K562 (cell line): ENCODE results near the gene SLC24A3. TPM values are rescaled to one million over a fixed set of nuclear protein-coding genes. Genes with fewer than 3 reads are reported as not detected.

Experiments used
- ATAC-seq: fragments of 200-7000 bp; cut with Tn5 transposase; 3 replicates; pipeline ENCODE4 v1.9.1; 2020; ENCODE audit warnings: moderate library complexity
- BruUV-seq: library from RNA; stranded (reverse); fragments of 400-500 nt; replicated peaks from 2 replicates; lab custom pipeline; 2021; lab: Mats Ljungman, UMichigan
- CTCF ChIA-PET: fragments of 300-600 bp; formaldehyde crosslinking; extraction: SDS; loops from one replicate; lab custom pipeline; 2021; ENCODE audit warnings: low intra/inter-chr PET ratio; lab: Yijun Ruan, JAX
- POLR2A ChIA-PET: fragments of 300-600, 350-650 bp; sonication (Branson Sonifier 250); formaldehyde crosslinking; extraction: SDS; loops from one replicate; lab custom pipeline; 2021; ENCODE audit warnings: antibody characterized with exemption, inconsistent platforms; lab: Yijun Ruan, JAX
- DNase-seq, 4 experiments: peaks; one replicate each; pipeline versions ENCODE4 v3.0.0 to v3.0.0-alpha.2; 2011 to 2018; ENCODE audit warnings: low spot score in 3 of 4, mixed read lengths in 3 of 4; ENCODE audit errors: extremely low read depth in 1 of 4
- FAIRE-seq: peaks from 2 replicates; lab custom pipeline; 2011; peaks lifted over from hg19 to GRCh38; lab: Jason Lieb, UNC
- H2AFZ ChIP-seq: 2 replicates; pipeline ENCODE4 v1.6.0; 2011; ENCODE audit warnings: low read depth, low read length, control low read depth, inconsistent platforms
- H3K27ac ChIP-seq: fragments of 200-600 bp; 3 replicates; pipeline ENCODE4 v1.8.0; 2011; ENCODE audit warnings: low read depth, mild to moderate bottlenecking, control low read depth, inconsistent platforms, low read length, moderate library complexity, mixed read lengths; ENCODE audit errors: extremely low read depth
- H3K27me3 ChIP-seq, 2 experiments: fragments of 300-600 bp in 1 of 2; 2 replicates in 1 of 2; 3 replicates in 1 of 2; pipeline versions ENCODE4 v1.6.0 to v1.8.0; 2011; ENCODE audit warnings: inconsistent platforms in 2 of 2, low read length in 2 of 2, mild to moderate bottlenecking in 1 of 2, mixed read lengths in 1 of 2, moderate library complexity in 1 of 2; ENCODE audit not compliant: control insufficient read depth in 2 of 2, insufficient read depth in 2 of 2
- H3K36me3 ChIP-seq: fragments of 300-600 bp; 3 replicates; pipeline ENCODE4 v1.8.0; 2011; ENCODE audit warnings: mild to moderate bottlenecking, low read length, inconsistent platforms; ENCODE audit not compliant: control insufficient read depth, insufficient read depth
- H3K4me1 ChIP-seq, 2 experiments: fragments of 200-600 bp in 1 of 2; replicated peaks in 1 of 2; 2 replicates in 1 of 2; 3 replicates in 1 of 2; pipeline versions ENCODE4 v1.5.1 to v1.8.0; 2011; ENCODE audit warnings: inconsistent platforms in 2 of 2, low read length in 2 of 2, mild to moderate bottlenecking in 1 of 2, mixed read lengths in 1 of 2, moderate library complexity in 1 of 2; ENCODE audit not compliant: control insufficient read depth in 2 of 2, insufficient read depth in 2 of 2
- H3K4me2 ChIP-seq: 2 replicates; pipeline ENCODE4 v1.6.1; 2011; ENCODE audit warnings: low read length, control low read depth, inconsistent platforms, mixed read lengths; ENCODE audit not compliant: insufficient read depth
- H3K4me3 ChIP-seq: fragments of 200-600 bp; sonication (generic), shearing (Covaris generic); 2 replicates; pipeline ENCODE4 v1.5.1; 2016; ENCODE audit warnings: control low read depth, inconsistent platforms
- H3K79me2 ChIP-seq: fragments of 200-600 bp; 3 replicates; pipeline ENCODE4 v1.8.0; 2011; ENCODE audit warnings: low read length, inconsistent platforms; ENCODE audit not compliant: control insufficient read depth, insufficient read depth
- H3K9ac ChIP-seq, 2 experiments: 2 replicates each; pipeline versions ENCODE4 v1.6.0 to v1.6.1; 2011; ENCODE audit warnings: low read depth in 2 of 2, low read length in 2 of 2, control low read depth in 1 of 2, inconsistent platforms in 1 of 2, mild to moderate bottlenecking in 1 of 2, mixed read lengths in 1 of 2; ENCODE audit not compliant: insufficient read depth in 1 of 2
- H3K9me1 ChIP-seq: one replicate; pipeline ENCODE4 v1.6.0; 2011; ENCODE audit warnings: inconsistent platforms, mild to moderate bottlenecking, low read length, moderate library complexity; ENCODE audit not compliant: control insufficient read depth, insufficient read depth
- H3K9me3 ChIP-seq: replicated peaks from 2 replicates; pipeline ENCODE4 v1.5.1; 2011; ENCODE audit warnings: low read depth, low read length, inconsistent platforms; ENCODE audit not compliant: control insufficient read depth, insufficient read depth
- H4K20me1 ChIP-seq: replicated peaks from 2 replicates; pipeline ENCODE4 v1.6.1; 2011; ENCODE audit warnings: low read length, inconsistent platforms, mixed read lengths; ENCODE audit not compliant: control insufficient read depth, insufficient read depth
- ARID1B ChIP-seq: fragments of 450-650 bp; IDR thresholded peaks from 2 replicates; pipeline ENCODE4 v1.6.1; 2016; ENCODE audit warnings: antibody characterized with exemption, mild to moderate bottlenecking, inconsistent platforms
- ATF7 ChIP-seq: fragments of 450-650 bp; IDR thresholded peaks from 2 replicates; pipeline ENCODE4 v1.7.1; 2014; ENCODE audit warnings: mild to moderate bottlenecking, moderate library complexity
- DPF2 ChIP-seq: fragments of 450-650 bp; IDR thresholded peaks from 2 replicates; pipeline ENCODE4 v1.6.1; 2016
- EP400 ChIP-seq: fragments of 450-650 bp; IDR thresholded peaks from 2 replicates; pipeline ENCODE4 v1.6.1; 2017; ENCODE audit warnings: antibody characterized with exemption, mild to moderate bottlenecking, moderate library complexity
- HCFC1 ChIP-seq: IDR thresholded peaks from 2 replicates; pipeline ENCODE4 v1.6.1; 2012; ENCODE audit warnings: low read depth, low read length, improper control_type of control experiment
- NR3C1 ChIP-seq: sonication (generic); formaldehyde crosslinking; IDR thresholded peaks from 2 replicates; pipeline ENCODE4 v1.8.1; 2022; ENCODE audit warnings: missing genetic modification reagents
- PCBP1 ChIP-seq: fragments of 200-400 bp; formaldehyde crosslinking; IDR thresholded peaks from 2 replicates; pipeline ENCODE4 v1.6.1; 2018; ENCODE audit warnings: mild to moderate bottlenecking, low read depth, low read length; ENCODE audit not compliant: poor library complexity, severe bottlenecking
- SRF ChIP-seq, 2 experiments: fragments of 250-450, 450-650 bp in 1 of 2; sonication (Bioruptor Pico) in 1 of 2; sonication (generic) in 1 of 2; formaldehyde crosslinking; IDR thresholded peaks; 2 replicates each; pipeline versions ENCODE4 v1.5.0 to v1.5.1; 2020 to 2022; ENCODE audit warnings: mild to moderate bottlenecking in 1 of 2, missing genetic modification reagents in 1 of 2
- U2AF2 ChIP-seq: fragments of 200-400 bp; formaldehyde crosslinking; optimal IDR thresholded peaks from 2 replicates; pipeline ENCODE3; 2017; ENCODE audit warnings: low read depth, mild to moderate bottlenecking, low read length
- ZKSCAN8 ChIP-seq: fragments of 200-800 bp; sonication (Bioruptor generic); IDR thresholded peaks from 2 replicates; pipeline ENCODE4 v1.6.1; 2016; ENCODE audit warnings: missing genetic modification characterization, missing compliant biosample characterization
- WGBS: fragments of 100-300 bp; shearing (Covaris generic); methylation state at CpG from one replicate; pipeline ENCODE4 v1.1.6; 2016; ENCODE audit warnings: low coverage, mixed read lengths; ENCODE audit not compliant: insufficient coverage; ENCODE audit errors: missing lambda C conversion rate; 5-methylcytosine and 5-hydroxymethylcytosine counted together
- in situ Hi-C: fragments of 300-500 bp; cut with MboI; formaldehyde crosslinking; loops from 4 replicates; pipeline ENCODE4 v1.15.0; 2018; ENCODE audit warnings: inconsistent platforms, mixed read lengths
- intact Hi-C: fragments of 100-400 bp; cut with micrococcal nuclease; formaldehyde crosslinking; loops from 2 replicates; pipeline ENCODE4 v1.14.2; 2022
- polyA plus RNA-seq, 8 experiments: library from polyadenylated mRNA; depleted of rRNA in 4 of 8; stranded (reverse) in 5 of 8; unstranded in 3 of 8; fragments of >200 nt; fragmentation: Nextera tagmentation in 2 of 8; fragmentation: Illumina TruSeq in 1 of 8; extraction: Ambion mirVana in 2 of 8; extraction: Trizol in 1 of 8; gene quantifications; 2 replicates each; pipeline versions ENCODE4 v1.2.1 to v1.2.3, GENCODE V29; 2011 to 2014; ENCODE audit warnings: inconsistent platforms in 1 of 8, missing spikeins in 1 of 8
- total RNA-seq, 7 experiments: library from RNA; depleted of rRNA in 6 of 7; stranded (reverse); fragments of >200 nt in 6 of 7; fragmentation: Illumina TruSeq in 2 of 7; extraction: Trizol in 2 of 7; gene quantifications; 2 replicates each; pipeline versions ENCODE4 v1.2.1 to v1.2.3, GENCODE V29; 2011 to 2021; ENCODE audit warnings: low replicate concordance in 1 of 7
- TF ChIP-seq, protein P1 (sequence below): fragments of 450-650 bp; IDR thresholded peaks from 2 replicates; pipeline ENCODE4 v1.6.1; 2018; ENCODE audit warnings: mild to moderate bottlenecking, low read depth; ENCODE audit not compliant: partially characterized antibody

SLC24A3 gene
- total and polyA plus RNA-seq, 9 of the 15 experiments (the other 6 are each of a cell fraction or from before 2014, with no cell fraction given): not detected

DNA sequence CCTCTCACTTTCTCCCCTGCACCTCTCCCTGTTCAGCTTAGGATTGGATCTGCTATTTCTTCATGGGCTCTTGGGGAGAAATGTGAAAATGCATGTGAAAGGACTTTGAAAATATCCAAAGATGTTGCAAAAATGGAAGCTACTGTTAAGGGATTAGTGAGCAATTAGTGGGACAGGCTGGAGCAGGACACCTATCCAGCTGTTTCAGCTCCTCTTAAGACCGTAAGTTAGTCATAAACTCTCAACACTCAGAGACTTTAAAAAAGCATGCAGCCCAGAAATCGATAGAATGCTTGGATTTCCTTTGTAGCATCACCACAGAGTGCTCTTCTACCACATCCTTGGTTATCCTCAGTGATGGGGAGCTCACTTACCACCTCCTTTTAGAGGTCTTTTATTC lies 88.7 kb downstream of the SLC24A3 start:
- H2AFZ ChIP-seq: no peak overlapping the region
- no peaks in the 10 kb centered on the region for H3K4me1 ChIP-seq
- H4K20me1 ChIP-seq: no peaks in the 10 kb centered on the region
- intact Hi-C loops (no loop called here), in situ Hi-C loops (no loop called here)
- H3K9me3 ChIP-seq: no peaks in the 10 kb centered on the region
- ATAC-seq (no peak), FAIRE-seq (no peak), DNase-seq (no peak)
- no peaks in the 10 kb centered on the region for H3K36me3 ChIP-seq
- no peak overlapping the region for H3K4me3 ChIP-seq
- no peaks in the 10 kb centered on the region for H3K27me3 ChIP-seq
- H3K79me2 ChIP-seq: no peaks in the 10 kb centered on the region
- 0% methylated on average over 2 of the region's 2 CpGs for WGBS
- BruUV-seq: no TSS peak
- ChIA-PET CTCF (no interaction called here), POLR2A (no interaction called here)
- no peak overlapping the region for H3K4me2 ChIP-seq
- TF ChIP-seq HCFC1: no peak
- TF ChIP-seq SRF (CRISPR knock-in tag; IDR thresholded peaks at IDR 0.05): no peak
- H3K27ac ChIP-seq: no peak overlapping the region
- no peak overlapping the region for H3K9ac ChIP-seq
- H3K9me1 ChIP-seq: no peaks in the 10 kb centered on the region

DNA sequence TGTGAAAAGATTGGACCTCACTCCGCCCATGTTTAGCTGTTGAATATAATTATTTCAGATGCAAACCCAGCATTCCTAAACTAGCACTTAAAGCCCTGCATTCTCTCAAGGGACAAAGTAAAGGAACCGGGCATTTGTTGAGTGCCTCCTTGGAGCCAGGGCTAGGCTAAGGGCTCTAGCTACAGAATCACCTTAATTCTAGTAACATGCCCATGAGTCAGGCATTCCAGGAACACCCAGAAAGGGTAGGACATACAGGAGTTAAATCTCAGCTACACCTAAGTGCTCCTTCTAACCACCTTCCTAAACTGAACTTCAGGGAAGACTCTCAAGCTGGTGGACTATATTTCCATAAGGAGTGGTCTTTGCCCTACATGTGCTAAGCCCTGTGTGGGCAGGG lies 89.4 kb downstream of the SLC24A3 start:
- Histone ChIP-seq H2AFZ (no peak overlapping the region), H3K27me3 (no peaks in the 10 kb centered on the region), H3K79me2 (no peaks in the 10 kb centered on the region), H3K36me3 (no peaks in the 10 kb centered on the region), H4K20me1 (no peaks in the 10 kb centered on the region), H3K4me1 (no peaks in the 10 kb centered on the region), H3K4me2 (no peak overlapping the region), H3K4me3 (no peak overlapping the region), H3K9me1 (no peaks in the 10 kb centered on the region), H3K9me3 (no peaks in the 10 kb centered on the region), H3K27ac (no peak overlapping the region), H3K9ac (no peak overlapping the region)
- FAIRE-seq (no peak), DNase-seq (no peak), ATAC-seq (no peak)
- ChIA-PET POLR2A (no interaction called here), CTCF (no interaction called here)
- 0% methylated on average over 2 of the region's 2 CpGs for WGBS
- in situ Hi-C loops (no loop called here), intact Hi-C loops (no loop called here)
- BruUV-seq: no TSS peak
- TF ChIP-seq EP400: no peak
- TF ChIP-seq, protein P1, sequence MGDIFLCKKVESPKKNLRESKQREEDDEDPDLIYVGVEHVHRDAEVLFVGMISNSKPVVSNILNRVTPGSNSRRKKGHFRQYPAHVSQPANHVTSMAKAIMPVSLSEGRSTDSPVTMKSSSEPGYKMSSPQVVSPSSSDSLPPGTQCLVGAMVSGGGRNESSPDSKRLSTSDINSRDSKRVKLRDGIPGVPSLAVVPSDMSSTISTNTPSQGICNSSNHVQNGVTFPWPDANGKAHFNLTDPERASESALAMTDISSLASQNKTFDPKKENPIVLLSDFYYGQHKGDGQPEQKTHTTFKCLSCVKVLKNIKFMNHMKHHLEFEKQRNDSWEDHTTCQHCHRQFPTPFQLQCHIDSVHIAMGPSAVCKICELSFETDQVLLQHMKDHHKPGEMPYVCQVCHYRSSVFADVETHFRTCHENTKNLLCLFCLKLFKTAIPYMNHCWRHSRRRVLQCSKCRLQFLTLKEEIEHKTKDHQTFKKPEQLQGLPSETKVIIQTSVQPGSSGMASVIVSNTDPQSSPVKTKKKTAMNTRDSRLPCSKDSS: no peak
- no peak for TF ChIP-seq ATF7
- TF ChIP-seq ARID1B: no peak
- no peak for TF ChIP-seq ZKSCAN8 (CRISPR knock-in tag)
- no peak for TF ChIP-seq NR3C1 (CRISPR knock-in tag)
- no peak for TF ChIP-seq PCBP1
- no peak for TF ChIP-seq DPF2
- TF ChIP-seq U2AF2: no peak
